ENCODE data around the gene TOX4. TPM values are rescaled to one million over a fixed set of nuclear protein-coding genes. Genes with fewer than 3 reads are reported as not detected.

Gene TOX4
- total RNA-seq, 1 experiment from 2014 or later: 78.8 TPM

DNA sequence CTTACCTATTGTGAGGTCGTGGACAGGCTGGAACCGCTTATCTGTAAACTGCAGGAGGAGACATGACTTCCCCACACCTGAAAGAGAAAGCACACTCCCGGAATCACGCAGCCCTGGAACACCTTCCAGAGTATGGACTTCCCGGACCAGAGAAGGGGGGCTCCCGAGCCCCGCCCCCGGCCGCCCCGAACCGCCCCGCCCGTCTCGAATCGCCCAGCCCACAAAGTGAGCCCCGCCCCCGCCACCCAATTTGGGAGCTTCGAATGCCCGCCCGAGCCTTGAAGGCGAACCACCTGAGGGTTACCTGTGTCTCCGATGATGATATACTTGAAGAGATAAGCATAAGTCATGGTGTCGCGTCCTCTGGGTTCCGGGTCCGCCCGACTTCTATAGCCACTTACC, 471 bp upstream of the TOX4 start:
- H3K27me3 Mint-ChIP-seq (ENCODE audit: insufficient read depth, unreplicated experiment): no peaks in the 10 kb centered on the region
- no peaks in the 10 kb centered on the region for H3K27me3 ChIP-seq (replicated peaks; ENCODE audit: control insufficient read depth, insufficient read depth, low read length)
- POLR2A ChIA-PET: interaction anchor here (0.5 to 1.7 kb wide), 12 partner anchors 9 to 376 kb away, joined by 3 to 17 read pairs (median 4); partner anchors contain the start of genes CHD8, METTL3, SALL2 and SUPT16H
- H3K4me3 ChIP-seq (ENCODE audit: low read depth, low read length): peak overlapping the region; percentile 83
- no peaks in the 10 kb centered on the region for H3K36me3 ChIP-seq (ENCODE audit: control insufficient read depth, insufficient read depth, low read length)
- intact Hi-C loops (cut with micrococcal nuclease; ENCODE audit: unreplicated experiment): loop anchor here (5.0 kb wide), 1 partner anchor 94 kb away; the partner anchor contains the start of gene SUPT16H
- peaks cover 37% of the 10 kb centered on the region for H3K36me3 Mint-ChIP-seq (ENCODE audit: insufficient read depth, unreplicated experiment)
- H3K9me3 ChIP-seq: no peaks in the 10 kb centered on the region
- peak overlapping the region; percentile 97 for H3K27ac Mint-ChIP-seq (ENCODE audit: unreplicated experiment)
- H3K9me3 Mint-ChIP-seq (ENCODE audit: unreplicated experiment): no peaks in the 10 kb centered on the region
- no peaks in the 10 kb centered on the region for H3K4me1 Mint-ChIP-seq (ENCODE audit: low read depth, unreplicated experiment)
- TF ChIP-seq, protein P1, sequence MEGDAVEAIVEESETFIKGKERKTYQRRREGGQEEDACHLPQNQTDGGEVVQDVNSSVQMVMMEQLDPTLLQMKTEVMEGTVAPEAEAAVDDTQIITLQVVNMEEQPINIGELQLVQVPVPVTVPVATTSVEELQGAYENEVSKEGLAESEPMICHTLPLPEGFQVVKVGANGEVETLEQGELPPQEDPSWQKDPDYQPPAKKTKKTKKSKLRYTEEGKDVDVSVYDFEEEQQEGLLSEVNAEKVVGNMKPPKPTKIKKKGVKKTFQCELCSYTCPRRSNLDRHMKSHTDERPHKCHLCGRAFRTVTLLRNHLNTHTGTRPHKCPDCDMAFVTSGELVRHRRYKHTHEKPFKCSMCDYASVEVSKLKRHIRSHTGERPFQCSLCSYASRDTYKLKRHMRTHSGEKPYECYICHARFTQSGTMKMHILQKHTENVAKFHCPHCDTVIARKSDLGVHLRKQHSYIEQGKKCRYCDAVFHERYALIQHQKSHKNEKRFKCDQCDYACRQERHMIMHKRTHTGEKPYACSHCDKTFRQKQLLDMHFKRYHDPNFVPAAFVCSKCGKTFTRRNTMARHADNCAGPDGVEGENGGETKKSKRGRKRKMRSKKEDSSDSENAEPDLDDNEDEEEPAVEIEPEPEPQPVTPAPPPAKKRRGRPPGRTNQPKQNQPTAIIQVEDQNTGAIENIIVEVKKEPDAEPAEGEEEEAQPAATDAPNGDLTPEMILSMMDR (IDR thresholded peaks at IDR 0.05; ENCODE audit: insufficient read depth in 1 of 2, low read depth in 1 of 2, low read length in 1 of 2, severe bottlenecking in 1 of 2, unreplicated experiment in 1 of 2): no peak
- peaks cover 3% of the 10 kb centered on the region; the same call in 1 of the 2 replicates for H3K4me1 ChIP-seq
- DNase-seq: no peak
- no TSS peak for BruUV-seq (replicated peaks)
- CTCF ChIA-PET: interaction anchor here (0.5 to 2.6 kb wide), 8 partner anchors 10 to 687 kb away, joined by 3 to 16 read pairs (median 4); partner anchors contain the start of genes CHD8, METTL3 and SUPT16H
- H3K4me3 Mint-ChIP-seq (ENCODE audit: unreplicated experiment): peak overlapping the region; percentile 97

DNA sequence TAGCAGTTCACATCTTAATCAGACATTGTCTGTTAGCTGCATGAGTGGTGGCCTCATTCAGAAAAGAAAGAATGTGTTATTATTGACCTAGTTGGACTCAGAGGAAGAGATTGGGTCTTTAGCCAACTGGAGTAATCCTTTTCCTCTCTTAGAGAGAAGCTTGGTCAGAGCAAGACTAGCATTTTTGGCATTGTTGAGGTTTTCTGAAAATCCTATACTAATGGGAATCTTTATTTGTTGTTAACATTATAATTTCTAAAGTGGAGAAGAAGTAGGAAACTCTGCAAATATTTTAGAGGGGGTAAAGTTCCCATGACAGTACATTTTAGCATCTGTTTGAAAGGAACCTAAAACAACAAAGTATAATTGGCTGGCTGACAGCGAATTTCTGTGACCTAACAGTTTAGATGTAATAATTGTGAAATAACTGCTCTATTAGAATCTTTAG, 9.7 kb downstream of the TOX4 start:
- intact Hi-C loops (cut with micrococcal nuclease; ENCODE audit: unreplicated experiment): no loop called here
- TF ChIP-seq, protein P1 (IDR thresholded peaks at IDR 0.05; ENCODE audit: insufficient read depth in 1 of 2, low read depth in 1 of 2, low read length in 1 of 2, severe bottlenecking in 1 of 2, unreplicated experiment in 1 of 2): no peak
- Mint-ChIP-seq H3K27ac (ENCODE audit: unreplicated experiment) (no peak overlapping the region), H3K27me3 (ENCODE audit: insufficient read depth, unreplicated experiment) (no peaks in the 10 kb centered on the region), H3K4me3 (ENCODE audit: unreplicated experiment) (no peak overlapping the region), H3K4me1 (ENCODE audit: low read depth, unreplicated experiment) (no peaks in the 10 kb centered on the region), H3K9me3 (ENCODE audit: unreplicated experiment) (no peaks in the 10 kb centered on the region), H3K36me3 (ENCODE audit: insufficient read depth, unreplicated experiment) (peaks cover 45% of the 10 kb centered on the region)
- H3K36me3 ChIP-seq (ENCODE audit: control insufficient read depth, insufficient read depth, low read length): no peaks in the 10 kb centered on the region
- H3K4me1 ChIP-seq: no peaks in the 10 kb centered on the region
- ChIA-PET POLR2A (no interaction called here), CTCF (no interaction called here)
- H3K9me3 ChIP-seq: no peaks in the 10 kb centered on the region
- no TSS peak for BruUV-seq (replicated peaks)
- no peak for DNase-seq
- no peaks in the 10 kb centered on the region for H3K27me3 ChIP-seq (replicated peaks; ENCODE audit: control insufficient read depth, insufficient read depth, low read length)
- H3K4me3 ChIP-seq (ENCODE audit: low read depth, low read length): no peak overlapping the region

DNA sequence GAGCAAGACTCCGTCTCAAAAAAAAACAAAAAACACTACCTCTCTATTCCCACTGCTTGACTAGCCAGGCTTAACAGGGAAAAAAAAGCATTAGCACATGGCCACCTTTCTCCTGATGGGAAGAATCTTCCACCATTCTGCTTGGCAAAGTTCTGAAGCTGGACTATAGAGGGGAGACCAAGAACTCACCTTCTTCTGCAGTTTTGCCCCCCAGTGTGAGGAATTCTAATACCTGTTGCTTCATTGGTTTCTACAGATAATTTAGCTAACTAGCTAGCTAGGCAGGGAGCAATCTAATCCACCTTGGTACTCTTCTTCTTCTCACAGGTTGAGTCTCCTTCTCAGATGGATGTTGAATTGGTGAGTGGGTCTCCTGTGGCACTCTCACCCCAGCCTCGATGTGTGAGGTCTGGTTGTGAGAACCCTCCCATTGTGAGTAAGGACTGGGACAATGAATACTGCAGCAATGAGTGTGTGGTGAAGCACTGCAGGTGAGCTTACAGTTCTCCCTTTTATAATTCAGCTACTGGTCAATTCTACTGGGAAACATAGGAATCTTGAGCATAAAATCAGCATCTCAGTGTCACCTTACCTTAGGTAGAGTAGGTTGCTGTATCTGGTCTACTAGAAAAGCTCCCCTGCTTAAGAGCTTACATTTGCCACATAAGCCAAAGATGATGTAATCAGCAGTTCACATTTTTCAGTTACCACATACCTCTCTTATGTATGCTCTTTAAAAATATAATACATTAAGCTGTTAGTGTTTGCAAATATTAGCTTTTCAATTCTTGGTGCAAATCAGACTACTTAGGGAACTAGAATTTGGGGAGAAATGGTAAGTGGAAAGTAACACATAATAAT, 18.1 kb downstream of the TOX4 start:
- intact Hi-C loops (cut with micrococcal nuclease; ENCODE audit: unreplicated experiment): no loop called here
- Mint-ChIP-seq H3K4me1 (ENCODE audit: low read depth, unreplicated experiment) (peaks cover 25% of the 10 kb centered on the region), H3K4me3 (ENCODE audit: unreplicated experiment) (no peak overlapping the region), H3K9me3 (ENCODE audit: unreplicated experiment) (no peaks in the 10 kb centered on the region), H3K27ac (ENCODE audit: unreplicated experiment) (peak overlapping the region; percentile 75), H3K27me3 (ENCODE audit: insufficient read depth, unreplicated experiment) (no peaks in the 10 kb centered on the region), H3K36me3 (ENCODE audit: insufficient read depth, unreplicated experiment) (peaks cover 95% of the 10 kb centered on the region)
- Histone ChIP-seq H3K36me3 (ENCODE audit: control insufficient read depth, insufficient read depth, low read length) (peaks cover 1% of the 10 kb centered on the region; the same call in 1 of the 2 replicates), H3K9me3 (no peaks in the 10 kb centered on the region), H3K4me1 (0 out of 2 replicates have a peak, but pooled peaks cover 11% of the 10 kb centered on the region), H3K27me3 (replicated peaks; ENCODE audit: control insufficient read depth, insufficient read depth, low read length) (no peaks in the 10 kb centered on the region), H3K4me3 (ENCODE audit: low read depth, low read length) (no peak overlapping the region)
- DNase-seq: peak in 1 of 2 experiments; percentile 10
- BruUV-seq (replicated peaks): TSS peak; percentile 23
- TF ChIP-seq, protein P1 (IDR thresholded peaks at IDR 0.05; ENCODE audit: insufficient read depth in 1 of 2, low read depth in 1 of 2, low read length in 1 of 2, severe bottlenecking in 1 of 2, unreplicated experiment in 1 of 2): no peak
- POLR2A ChIA-PET: interaction anchor here (0.5 to 1.4 kb wide), 7 partner anchors 16 to 826 kb away, joined by 3 to 13 read pairs (median 3); partner anchors contain the start of genes CHD8, METTL3, RAB2B and SALL2
- CTCF ChIA-PET: interaction anchor here (0.7 to 1.5 kb wide), 3 partner anchors 18 to 62 kb away, joined by 3 to 13 read pairs (median 9); partner anchors contain the start of genes CHD8, RAB2B and TOX4

All from Caco-2 (cell line).